Ureter (tissue), 1 donor: ENCODE measurements around the gene MMP27. TPM values are rescaled to one million over a fixed set of nuclear protein-coding genes. Genes with fewer than 3 reads are reported as not detected.
A peak's percentile ranks its signal among the peaks of the same experiment; 100 is the strongest.
"Not testable (repeated sequence)": the region's sequence is repeated elsewhere in the genome, so short reads cannot be mapped to it uniquely, and the experiment has no call there.

ENCODE experiments used
- DNase-seq: peaks from one replicate; pipeline ENCODE4 v3.0.0-alpha.2; 2020; ENCODE audit warnings: low spot score
- total RNA-seq: library from RNA; stranded (reverse); gene quantifications from one replicate; pipeline ENCODE4 v1.2.4, GENCODE V29; 2023
- donor health status: DM: yes; HTN: yes; CAD: no.

MMP27 gene, protein sequence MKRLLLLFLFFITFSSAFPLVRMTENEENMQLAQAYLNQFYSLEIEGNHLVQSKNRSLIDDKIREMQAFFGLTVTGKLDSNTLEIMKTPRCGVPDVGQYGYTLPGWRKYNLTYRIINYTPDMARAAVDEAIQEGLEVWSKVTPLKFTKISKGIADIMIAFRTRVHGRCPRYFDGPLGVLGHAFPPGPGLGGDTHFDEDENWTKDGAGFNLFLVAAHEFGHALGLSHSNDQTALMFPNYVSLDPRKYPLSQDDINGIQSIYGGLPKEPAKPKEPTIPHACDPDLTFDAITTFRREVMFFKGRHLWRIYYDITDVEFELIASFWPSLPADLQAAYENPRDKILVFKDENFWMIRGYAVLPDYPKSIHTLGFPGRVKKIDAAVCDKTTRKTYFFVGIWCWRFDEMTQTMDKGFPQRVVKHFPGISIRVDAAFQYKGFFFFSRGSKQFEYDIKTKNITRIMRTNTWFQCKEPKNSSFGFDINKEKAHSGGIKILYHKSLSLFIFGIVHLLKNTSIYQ
- total RNA-seq = not detected

DNA sequence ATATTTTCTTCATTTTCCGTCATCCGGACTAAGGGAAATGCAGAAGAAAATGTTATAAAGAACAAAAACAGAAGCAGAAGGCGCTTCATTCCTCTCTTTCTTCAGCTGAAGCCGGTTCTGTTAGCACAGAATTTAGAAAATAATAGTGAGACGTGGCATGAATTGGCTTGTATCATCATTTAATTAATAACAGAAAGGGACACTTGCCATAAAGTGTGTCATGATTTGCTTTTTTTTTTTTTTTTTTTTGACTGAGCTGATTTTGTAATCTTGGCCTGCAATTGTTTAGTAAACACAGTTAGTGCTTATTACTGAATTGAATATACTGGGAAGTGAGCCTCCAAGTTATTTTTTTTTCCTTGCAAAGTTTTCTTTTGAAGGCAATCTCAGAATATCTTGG is at the start of gene MMP27:
MMP27 (minus strand) TSS at position 144 of the 400 bp plus-strand sequence; CDS start at position 89, 55 bp downstream.
- DNase-seq = no peak

DNA sequence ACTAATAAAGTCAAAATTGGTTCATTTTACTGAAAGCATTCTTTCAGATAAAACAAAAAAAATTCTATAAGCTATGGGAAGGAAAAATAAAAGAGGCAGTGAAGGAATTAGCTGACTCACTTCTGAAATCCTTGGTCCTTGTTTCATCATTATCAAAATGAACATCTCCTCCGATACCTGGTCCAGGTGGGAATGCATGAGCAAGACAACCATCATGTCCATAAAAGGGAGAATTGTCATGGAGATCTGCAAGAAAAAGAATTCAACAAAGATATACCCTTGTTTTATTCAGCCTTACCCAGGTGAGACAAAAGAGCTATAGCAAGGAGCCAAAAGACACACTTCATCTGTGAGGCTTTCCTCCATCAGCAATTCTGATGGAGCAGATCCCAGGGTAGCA is 47.7 kb upstream of the MMP27 start:
- DNase-seq = no peak

GRCh38 chr11:102751673-102752072 is 46.1 kb upstream of the MMP27 start:
- no peak for DNase-seq

DNA sequence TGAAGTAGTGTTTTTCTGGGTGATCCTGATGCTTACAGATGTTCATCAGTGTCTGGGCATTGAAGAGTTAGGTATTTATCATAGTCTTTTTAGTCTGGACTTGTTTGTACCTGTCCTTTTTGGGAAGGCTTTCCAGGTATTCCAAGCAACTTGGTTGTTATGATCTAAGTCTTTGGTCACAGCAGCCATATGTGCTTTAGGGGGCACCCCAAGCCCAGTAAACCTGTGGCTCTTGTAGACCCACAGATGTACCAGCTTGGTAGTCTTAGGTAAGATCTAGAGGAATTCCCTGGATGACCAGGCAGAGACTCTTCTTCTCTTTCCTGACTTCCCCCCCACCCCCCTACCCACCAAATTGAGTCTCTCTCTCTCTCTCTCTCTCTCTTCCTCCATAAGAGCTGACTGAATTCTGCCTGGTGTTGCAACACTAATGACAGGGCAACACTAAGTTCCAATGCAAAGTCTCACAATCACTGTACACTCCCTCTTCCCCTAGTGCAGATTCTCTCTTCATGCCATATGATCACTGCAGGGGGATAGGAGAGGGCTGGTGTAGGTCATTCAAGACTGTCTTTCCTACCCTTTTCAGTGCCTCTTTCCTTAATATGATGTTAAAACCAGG is 43.6 kb upstream of the MMP27 start:
- DNase-seq = no peak

- DNase-seq = not testable (repeated sequence)
These were observed 41.4 kb upstream of the MMP27 start for GRCh38 chr11:102746746-102747578.

DNA sequence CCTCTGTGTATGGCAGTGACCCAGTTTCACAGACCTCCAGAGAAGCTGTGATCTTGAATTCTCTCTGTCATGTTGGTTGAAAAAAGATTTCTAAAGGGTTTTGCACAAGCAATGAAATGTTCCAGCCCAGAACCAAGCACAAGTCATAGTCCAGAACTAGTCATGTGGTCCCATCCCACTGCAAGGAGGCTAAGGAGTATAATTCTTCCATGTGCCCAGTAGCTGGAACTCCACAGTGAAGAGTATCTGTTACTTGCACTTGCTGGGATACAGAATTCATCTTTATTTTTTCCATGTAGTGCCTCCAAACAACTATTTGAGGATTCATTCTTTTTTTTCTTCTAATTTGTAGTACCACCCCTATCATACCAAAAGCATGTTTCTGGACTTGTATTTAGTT is 29.1 kb upstream of the MMP27 start:
- no peak for DNase-seq

- DNase-seq = peak; percentile 71
These were observed 27.8 kb upstream of the MMP27 start for GRCh38 chr11:102733232-102733875.

GRCh38 chr11:102730944-102731343 is 25.4 kb upstream of the MMP27 start:
- not testable (repeated sequence) for DNase-seq

DNA sequence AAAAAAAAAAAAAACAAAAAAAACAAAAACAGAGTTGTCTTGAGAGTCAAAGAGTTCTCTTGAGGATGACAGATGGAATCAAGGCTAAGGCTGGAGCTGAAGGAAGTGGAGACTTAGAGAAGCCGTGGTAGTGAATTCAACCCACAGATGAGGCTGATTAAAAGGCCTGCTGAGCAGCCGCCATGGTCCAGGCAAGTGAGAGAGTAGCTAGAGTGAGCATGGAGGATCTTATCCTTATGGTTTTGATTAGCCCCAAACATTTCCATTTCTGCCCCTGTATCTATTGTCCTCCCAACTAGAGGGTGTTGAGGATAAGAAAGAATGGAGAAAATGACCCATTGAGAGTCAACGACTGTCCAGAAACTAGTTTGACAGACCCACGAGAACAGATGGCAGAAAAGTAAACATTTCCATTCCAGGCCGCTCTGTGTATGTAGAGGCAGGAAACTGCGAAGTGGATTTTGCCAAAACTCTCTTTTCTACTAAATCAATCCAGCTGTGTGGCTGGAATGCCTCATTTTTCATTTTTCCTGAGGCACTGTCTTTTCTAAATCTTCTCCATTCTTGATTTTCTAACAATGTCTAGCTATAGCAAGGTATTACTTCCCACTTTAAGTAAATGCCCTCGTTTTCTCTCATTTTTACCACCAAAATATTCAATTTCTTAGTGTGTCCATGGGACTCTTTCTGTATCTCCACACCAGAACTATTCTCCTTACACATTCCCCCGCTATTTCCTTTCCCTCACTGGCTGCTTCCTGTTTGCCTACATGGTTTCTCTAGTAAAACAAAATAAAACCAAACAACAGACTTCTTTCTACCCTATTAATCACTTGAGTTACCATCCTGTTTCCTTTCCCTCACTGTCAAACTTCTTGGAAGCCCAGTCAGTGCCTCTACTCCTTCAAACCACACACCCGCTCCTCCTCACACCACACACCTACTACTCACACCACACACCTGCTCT is 24.6 kb upstream of the MMP27 start:
- DNase-seq = no peak

DNA sequence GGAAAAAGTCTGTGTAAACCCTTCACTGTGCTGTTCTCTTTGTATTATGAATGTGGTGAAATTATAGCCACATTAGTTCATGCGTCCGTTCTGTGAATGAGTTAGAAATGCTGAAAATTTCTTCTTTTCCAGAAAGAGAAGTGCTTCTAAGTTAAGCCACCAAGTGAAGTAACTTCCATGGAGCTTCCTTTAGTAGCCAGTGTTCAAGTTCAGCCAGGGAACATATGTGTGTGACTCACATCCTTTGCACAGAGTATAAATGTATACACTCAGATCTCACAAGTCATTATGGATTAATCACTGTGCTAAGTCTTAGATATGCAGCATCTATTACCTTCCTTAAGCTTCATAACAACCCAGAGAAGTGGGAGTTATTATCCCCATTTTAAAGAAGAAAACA is 22.3 kb upstream of the MMP27 start:
- DNase-seq = no peak

GRCh38 chr11:102724904-102725500 is 19.4 kb upstream of the MMP27 start, which contains the start of gene MMP8:
Gene MMP8, minus strand, starts transcription at chr11:102724954. Its CDS starts 99 bp downstream, at chr11:102724855.
- DNase-seq = no peak

DNA sequence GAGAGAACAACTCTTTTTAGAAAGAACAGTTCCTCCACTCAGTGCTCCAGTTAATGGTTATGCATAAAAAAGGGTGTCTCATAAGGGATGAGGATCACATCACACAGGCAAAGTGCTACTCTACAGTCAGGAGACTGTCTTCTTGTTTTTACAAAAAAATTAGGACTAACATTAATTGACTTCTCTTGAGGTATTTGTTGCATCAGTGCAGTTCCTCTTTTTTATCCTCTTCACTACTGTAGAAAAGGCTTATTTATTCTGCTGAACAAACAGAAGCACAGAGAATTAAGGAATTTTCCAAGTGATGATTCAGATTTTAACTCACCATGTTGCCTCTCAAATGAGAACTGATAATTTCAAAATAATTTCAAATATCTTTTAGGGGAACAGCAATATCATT is 17.3 kb upstream of the MMP27 start:
- DNase-seq = no peak

GRCh38 chr11:102719620-102720277 is 14.2 kb upstream of the MMP27 start:
- no peak for DNase-seq

GRCh38 chr11:102717280-102717679 is 11.7 kb upstream of the MMP27 start:
- no peak for DNase-seq

- DNase-seq = no peak
These were observed 11.0 kb upstream of the MMP27 start for GRCh38 chr11:102716527-102716926.

DNA sequence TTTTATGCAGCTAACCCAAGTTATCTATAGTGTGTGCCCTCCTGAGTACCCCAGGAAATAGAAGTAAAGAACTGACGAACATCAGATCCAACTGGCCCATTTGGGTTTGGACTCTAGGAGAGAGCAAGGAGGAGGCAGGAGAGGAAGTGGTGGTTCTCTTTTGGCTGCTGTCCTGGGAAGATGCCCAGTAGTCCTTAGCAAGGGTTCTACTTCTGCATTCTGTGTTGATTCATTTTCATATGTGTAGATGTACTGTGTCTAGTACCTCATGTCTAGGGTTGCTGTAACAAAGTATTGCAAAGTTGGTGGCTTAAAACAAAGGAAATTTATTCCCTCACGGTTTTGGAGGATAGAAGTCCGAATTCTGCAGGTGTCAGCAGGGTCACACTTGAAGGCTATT is 6.6 kb upstream of the MMP27 start:
- DNase-seq = no peak

DNA sequence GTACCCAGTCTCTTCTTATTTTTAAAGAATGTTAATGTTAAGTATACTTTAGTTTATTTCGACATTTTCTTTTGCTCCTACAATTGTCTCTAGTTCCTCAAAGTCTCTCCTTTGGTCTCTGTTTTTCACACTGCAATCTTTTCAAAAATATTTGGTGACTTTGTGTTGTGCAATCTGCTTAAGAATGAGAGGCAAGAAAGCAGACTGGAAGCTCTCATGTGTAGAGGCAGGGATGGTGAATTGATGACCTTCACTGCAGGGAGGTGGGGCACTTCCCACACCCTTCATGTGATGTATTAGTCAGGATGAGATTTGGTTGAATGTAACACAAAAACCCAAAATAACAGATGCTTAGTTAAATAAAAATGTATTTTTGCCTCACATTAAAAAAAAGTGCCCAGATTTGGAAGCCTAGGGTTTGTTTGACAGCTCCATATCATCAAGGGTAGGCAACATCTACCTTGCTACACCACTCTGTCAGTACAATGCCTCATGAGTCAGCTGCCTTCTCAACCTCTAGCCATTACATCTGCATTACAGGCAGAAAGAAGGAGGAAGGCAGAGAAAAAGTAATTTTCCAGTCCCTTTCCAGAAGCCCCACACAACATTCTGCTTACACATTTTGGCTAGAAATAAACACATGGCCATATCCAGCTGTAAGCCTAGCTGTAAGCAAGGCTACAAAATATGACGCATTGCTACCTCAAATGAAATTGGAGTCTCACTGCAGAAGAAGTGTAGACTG is 3.8 kb upstream of the MMP27 start:
- DNase-seq = no peak

GRCh38 chr11:102708654-102709053 is 3.1 kb upstream of the MMP27 start:
- DNase-seq = no peak

DNA sequence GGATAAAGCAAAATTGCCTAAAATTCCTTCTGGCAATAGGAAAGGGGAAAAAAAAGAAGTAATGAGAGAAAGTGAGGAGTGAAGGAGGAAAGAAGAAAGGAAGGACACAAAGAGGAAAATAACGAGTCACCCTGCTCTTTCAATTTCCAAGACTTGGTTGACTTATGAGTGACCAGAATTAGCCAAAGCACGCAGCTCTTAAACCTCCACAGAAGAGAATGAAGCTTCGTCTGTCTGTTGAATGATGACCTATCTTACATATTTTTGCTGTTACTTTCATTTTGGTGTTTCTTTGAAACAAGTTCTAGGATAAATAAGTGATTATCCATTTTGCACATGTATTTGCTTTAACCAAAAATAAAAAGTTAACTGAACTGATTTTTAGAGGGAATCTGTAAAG is 728 bp downstream of the MMP27 start:
- no peak for DNase-seq
